GM10248 (cell line): ENCODE results near the gene WIPF2.

Experiments
- CTCF ChIA-PET: fragments of 300-600 bp; sonication (Branson Sonifier 250); formaldehyde crosslinking; extraction: SDS; loops from one replicate; lab custom pipeline; 2021; ENCODE audit warnings: antibody characterized with exemption; lab: Yijun Ruan, JAX
- POLR2A ChIA-PET: fragments of 350-650 bp; sonication (Branson Sonifier 250); formaldehyde crosslinking; extraction: SDS; loops from one replicate; lab custom pipeline; 2020; ENCODE audit warnings: antibody characterized with exemption; lab: Yijun Ruan, JAX
- DNase-seq: peaks from one replicate; pipeline ENCODE4 v3.0.0; 2012; ENCODE audit errors: extremely low spot score
- TF ChIP-seq, protein P1 (sequence below): IDR thresholded peaks from 2 replicates; pipeline ENCODE4 v1.5.1; 2012; ENCODE audit warnings: mild to moderate bottlenecking, low read depth; ENCODE audit errors: extremely low read depth, missing control alignments, control extremely low read depth

The WIPF2 gene

DNA sequence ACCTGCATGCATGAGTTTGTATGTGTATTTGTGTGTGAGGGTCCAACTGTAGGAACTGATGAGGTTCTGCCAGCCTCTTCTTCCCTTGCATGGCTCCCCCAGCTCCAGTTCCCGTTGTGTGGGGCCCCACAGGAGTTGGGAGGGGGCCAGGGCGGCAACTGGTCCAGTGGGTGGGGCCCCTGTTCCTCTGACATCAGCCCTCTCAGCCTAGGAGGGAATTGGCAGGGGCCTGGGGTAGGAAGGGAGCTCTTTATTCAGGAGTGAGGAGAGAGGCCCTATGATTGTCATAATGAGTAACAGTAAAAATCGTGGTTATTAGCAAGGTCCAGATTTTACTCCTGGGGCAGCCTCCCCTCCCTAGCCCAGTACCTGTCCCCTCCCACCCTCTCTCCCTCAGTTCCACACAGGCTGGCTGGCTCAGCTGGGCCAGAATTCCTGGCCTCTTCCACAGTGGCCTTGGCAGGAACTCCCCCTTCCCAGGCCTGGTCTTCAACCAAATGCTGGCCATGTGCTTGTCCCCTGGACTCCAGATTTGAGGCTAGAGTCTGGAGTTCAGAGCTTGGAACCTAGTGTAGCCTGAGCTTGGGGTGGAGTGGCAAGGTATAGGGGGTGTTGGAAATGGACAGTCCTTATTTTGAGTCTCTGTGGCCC lies 108.8 kb downstream of the WIPF2 start:
- DNase-seq, result no peak
- TF ChIP-seq, protein P1, sequence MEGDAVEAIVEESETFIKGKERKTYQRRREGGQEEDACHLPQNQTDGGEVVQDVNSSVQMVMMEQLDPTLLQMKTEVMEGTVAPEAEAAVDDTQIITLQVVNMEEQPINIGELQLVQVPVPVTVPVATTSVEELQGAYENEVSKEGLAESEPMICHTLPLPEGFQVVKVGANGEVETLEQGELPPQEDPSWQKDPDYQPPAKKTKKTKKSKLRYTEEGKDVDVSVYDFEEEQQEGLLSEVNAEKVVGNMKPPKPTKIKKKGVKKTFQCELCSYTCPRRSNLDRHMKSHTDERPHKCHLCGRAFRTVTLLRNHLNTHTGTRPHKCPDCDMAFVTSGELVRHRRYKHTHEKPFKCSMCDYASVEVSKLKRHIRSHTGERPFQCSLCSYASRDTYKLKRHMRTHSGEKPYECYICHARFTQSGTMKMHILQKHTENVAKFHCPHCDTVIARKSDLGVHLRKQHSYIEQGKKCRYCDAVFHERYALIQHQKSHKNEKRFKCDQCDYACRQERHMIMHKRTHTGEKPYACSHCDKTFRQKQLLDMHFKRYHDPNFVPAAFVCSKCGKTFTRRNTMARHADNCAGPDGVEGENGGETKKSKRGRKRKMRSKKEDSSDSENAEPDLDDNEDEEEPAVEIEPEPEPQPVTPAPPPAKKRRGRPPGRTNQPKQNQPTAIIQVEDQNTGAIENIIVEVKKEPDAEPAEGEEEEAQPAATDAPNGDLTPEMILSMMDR, result no peak
- CTCF ChIA-PET, result interaction anchor here (0.9 to 6.9 kb wide), 7 partner anchors 12 to 205 kb away, joined by 3 to 50 read pairs (median 6); no protein-coding TSS in a partner anchor
- POLR2A ChIA-PET, result interaction anchor here (0.5 kb wide), 1 partner anchor 28 kb away, joined by 3 read pairs; no protein-coding TSS in a partner anchor

DNA sequence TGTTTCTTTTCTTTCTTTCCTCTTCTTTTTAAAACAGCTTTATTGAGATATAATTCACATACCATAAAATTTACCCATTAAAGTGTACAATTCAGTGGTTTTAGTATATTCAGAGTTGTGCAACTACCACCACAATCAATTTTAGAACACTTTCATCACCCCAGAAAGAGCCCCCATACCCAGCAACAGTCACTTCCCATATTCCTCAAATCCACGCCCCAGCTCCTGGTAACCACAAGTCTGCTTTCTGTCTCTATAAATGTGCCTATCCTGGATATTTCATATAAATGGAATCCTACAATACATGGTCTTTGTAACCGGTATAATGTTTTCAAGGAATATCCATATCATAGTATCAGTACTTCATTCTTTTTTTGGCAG lies 109.3 kb downstream of the WIPF2 start:
- CTCF ChIA-PET, result interaction anchor here (0.9 to 6.6 kb wide), 6 partner anchors 13 to 38 kb away, joined by 3 to 50 read pairs (median 5); no protein-coding TSS in a partner anchor
- TF ChIP-seq, protein P1, result no peak
- no peak for DNase-seq
- POLR2A ChIA-PET, result no interaction called here

DNA sequence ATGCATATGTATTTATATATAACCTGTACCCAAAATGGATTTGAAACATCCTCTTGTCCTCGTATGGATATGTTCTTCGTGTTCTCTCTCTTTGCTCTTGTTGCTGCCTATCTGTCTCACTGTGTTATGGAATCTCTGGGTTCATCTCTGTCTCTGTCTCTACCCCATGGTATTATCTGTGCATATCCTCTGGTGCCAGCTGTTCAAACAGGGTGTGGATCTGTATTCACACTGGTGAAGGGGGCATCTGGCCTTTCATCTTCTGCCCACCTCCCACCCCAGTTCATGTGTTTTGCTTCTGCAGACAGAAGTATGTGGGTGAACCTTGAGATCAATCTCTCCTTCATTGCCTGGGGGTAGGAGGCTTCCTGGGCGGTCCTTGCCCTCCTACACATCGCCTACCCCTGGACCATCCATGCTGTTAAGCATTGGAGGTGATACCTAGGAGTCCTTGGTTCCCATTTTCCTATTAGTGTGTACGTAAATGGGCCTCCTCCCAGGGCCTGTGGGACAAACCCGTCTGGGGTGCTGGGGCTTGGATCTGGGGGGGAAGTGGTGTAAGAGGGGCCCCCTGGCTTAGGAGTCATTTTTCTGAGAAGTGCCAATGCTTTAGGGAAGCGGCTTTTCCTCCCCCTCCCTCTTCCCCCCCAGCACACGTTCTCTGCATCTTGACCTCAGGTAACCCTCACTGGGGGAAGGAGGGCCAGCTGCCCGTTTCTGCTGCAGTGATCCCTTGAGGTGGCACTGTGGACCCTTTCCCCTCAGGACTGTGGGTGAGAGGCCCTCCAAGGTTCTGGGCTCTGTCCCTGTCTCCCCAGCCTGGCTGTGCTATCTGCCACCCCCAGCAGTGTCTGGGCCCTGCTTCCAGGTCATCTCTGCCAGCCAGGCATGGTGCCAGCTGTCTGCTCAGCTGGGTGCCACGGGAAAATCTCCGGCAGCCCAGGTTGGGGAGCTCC lies 111.0 kb downstream of the WIPF2 start:
- no peak for DNase-seq
- TF ChIP-seq, protein P1, result no peak
- CTCF ChIA-PET, result interaction anchor here (0.9 to 6.6 kb wide), 6 partner anchors 9 to 204 kb away, joined by 3 to 50 read pairs (median 4); no protein-coding TSS in a partner anchor
- POLR2A ChIA-PET, result interaction anchor here (0.6 kb wide), 1 partner anchor 1727 kb away, joined by 5 read pairs; no protein-coding TSS in a partner anchor

DNA sequence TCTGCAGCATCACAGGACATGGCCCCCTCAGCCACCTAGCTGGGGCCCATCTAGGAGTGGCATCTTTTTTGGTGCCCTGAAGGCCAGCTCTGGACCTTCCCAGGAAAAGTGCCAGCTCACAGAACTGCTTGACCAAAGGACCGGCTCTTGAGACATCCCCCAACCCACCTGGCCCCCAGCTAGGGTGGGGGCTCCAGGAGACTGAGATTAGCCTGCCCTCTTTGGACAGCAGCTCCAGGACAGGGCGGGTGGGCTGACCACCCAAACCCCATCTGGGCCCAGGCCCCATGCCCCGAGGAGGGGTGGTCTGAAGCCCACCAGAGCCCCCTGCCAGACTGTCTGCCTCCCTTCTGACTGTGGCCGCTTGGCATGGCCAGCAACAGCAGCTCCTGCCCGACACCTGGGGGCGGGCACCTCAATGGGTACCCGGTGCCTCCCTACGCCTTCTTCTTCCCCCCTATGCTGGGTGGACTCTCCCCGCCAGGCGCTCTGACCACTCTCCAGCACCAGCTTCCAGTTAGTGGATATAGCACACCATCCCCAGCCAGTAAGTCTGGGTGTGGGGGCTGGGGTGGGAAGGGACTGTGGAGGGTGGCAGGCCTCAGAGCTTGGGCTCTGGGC lies 111.9 kb downstream of the WIPF2 start:
- POLR2A ChIA-PET, result no interaction called here
- TF ChIP-seq, protein P1, result no peak
- DNase-seq, result no peak
- CTCF ChIA-PET, result interaction anchor here (0.9 to 5.2 kb wide), 7 partner anchors 8 to 203 kb away, joined by 3 to 33 read pairs (median 3); no protein-coding TSS in a partner anchor

DNA sequence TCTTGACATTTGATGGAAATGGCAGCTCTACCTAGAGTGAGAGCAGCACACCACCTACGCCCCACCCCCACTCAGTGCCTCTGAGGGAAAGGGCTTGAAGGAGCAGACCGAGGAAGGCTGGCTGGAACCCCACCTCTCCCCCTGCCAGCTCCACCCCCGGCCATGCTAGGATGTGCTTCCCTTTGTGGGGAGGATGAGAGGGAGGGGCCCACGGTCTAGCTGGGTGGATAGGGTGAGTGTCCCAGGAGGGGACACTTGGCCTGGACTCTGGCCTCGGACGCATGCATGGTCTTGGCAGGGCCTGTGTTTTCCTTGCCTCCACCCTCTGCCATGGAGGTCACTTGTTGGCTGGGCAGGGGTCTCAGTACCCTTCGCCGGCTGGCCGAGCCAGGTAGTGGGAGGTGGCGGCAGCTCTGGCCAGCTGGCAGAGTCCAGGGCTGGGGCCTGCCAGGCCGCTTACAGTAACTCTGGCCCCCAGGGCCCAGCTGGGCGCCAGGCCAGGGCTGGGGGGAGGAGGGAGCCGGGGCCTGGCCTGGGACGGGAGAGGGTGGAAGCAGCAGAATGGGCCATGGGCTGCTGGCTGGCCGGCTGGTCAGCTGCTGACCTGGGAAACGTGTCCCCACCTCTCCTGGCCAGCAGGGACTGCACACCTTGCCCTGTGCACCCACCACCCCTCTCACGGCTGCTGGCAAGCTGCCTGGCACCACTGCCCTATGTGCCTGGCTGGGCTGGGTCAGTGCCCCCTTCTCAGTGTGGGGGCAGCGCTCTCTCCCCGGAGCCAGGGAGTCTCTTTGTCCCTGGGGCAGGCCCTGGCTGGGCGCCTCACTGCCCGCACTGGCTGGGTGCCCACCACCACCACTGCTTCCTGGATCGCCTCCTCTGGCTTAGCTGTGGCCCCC lies 112.9 kb downstream of the WIPF2 start:
- ChIA-PET POLR2A (no interaction called here), CTCF (interaction anchor here (0.9 to 5.2 kb wide), 4 partner anchors 9 to 22 kb away, joined by 3 to 33 read pairs (median 4); no protein-coding TSS in a partner anchor)
- no peak for DNase-seq
- TF ChIP-seq, protein P1, result no peak
